H9 (cell line): Measurements from ENCODE around the gene DUOXA2. TPM values are rescaled to one million over a fixed set of nuclear protein-coding genes. Genes with fewer than 3 reads are reported as not detected.

Source experiments
- DNase-seq: peaks from one replicate; pipeline ENCODE4 v3.0.0-alpha.2; 2017
- H2AFZ ChIP-seq: one replicate; pipeline ENCODE4 v1.6.1; 2013; ENCODE audit warnings: mild to moderate bottlenecking, low read length, control low read depth, moderate library complexity
- H2AK5ac ChIP-seq: 2 replicates; pipeline ENCODE4 v1.6.1; 2013; ENCODE audit warnings: low read length, control low read depth, mixed read lengths; ENCODE audit not compliant: insufficient read length
- H2BK120ac ChIP-seq: one replicate; pipeline ENCODE4 v1.6.1; 2013; ENCODE audit warnings: low read depth, mild to moderate bottlenecking, low read length, control low read depth, inconsistent platforms; ENCODE audit not compliant: poor library complexity, severe bottlenecking
- H2BK12ac ChIP-seq: 2 replicates; pipeline ENCODE4 v1.6.1; 2013; ENCODE audit warnings: low read length, control low read depth, mixed read lengths, low read depth; ENCODE audit not compliant: insufficient read length
- H2BK15ac ChIP-seq: 2 replicates; pipeline ENCODE4 v1.6.1; 2013; ENCODE audit warnings: low read depth, low read length, control low read depth
- H2BK20ac ChIP-seq: one replicate; pipeline ENCODE4 v1.6.1; 2013; ENCODE audit warnings: low read depth, mild to moderate bottlenecking, low read length, control low read depth, inconsistent platforms; ENCODE audit not compliant: poor library complexity, severe bottlenecking
- H2BK5ac ChIP-seq: 2 replicates; pipeline ENCODE4 v1.6.1; 2013; ENCODE audit warnings: low read length, control low read depth, mixed read lengths; ENCODE audit not compliant: insufficient read length
- H3K14ac ChIP-seq: 2 replicates; pipeline ENCODE4 v1.6.1; 2013; ENCODE audit warnings: low read length, control low read depth; ENCODE audit not compliant: insufficient read depth
- H3K18ac ChIP-seq: 2 replicates; pipeline ENCODE4 v1.6.1; 2013; ENCODE audit warnings: low read depth, mild to moderate bottlenecking, mixed read lengths, low read length, control low read depth; ENCODE audit not compliant: insufficient read length
- H3K23ac ChIP-seq: 2 replicates; pipeline ENCODE4 v1.6.1; 2013; ENCODE audit warnings: low read length, control low read depth, mixed read lengths, low read depth; ENCODE audit not compliant: insufficient read length
- H3K23me2 ChIP-seq: 2 replicates; pipeline ENCODE4 v1.6.1; 2013; ENCODE audit warnings: low read depth, mild to moderate bottlenecking, mixed read lengths, low read length, control low read depth; ENCODE audit not compliant: insufficient read length, poor library complexity, severe bottlenecking
- H3K27ac ChIP-seq: 2 replicates; pipeline ENCODE4 v1.5.1; 2013; ENCODE audit warnings: low read length, control low read depth, mixed read lengths, low read depth; ENCODE audit not compliant: insufficient read length
- H3K27me3 ChIP-seq: 2 replicates; pipeline ENCODE4 v1.6.1; 2013; ENCODE audit warnings: low read length, control low read depth, inconsistent platforms; ENCODE audit not compliant: insufficient read depth
- H3K4ac ChIP-seq: 2 replicates; pipeline ENCODE4 v1.6.1; 2013; ENCODE audit warnings: low read depth, mild to moderate bottlenecking, control low read depth, inconsistent platforms, low read length, moderate library complexity
- H3K4me1 ChIP-seq: 2 replicates; pipeline ENCODE4 v1.6.1; 2013; ENCODE audit warnings: low read length, control low read depth, inconsistent platforms; ENCODE audit not compliant: insufficient read depth
- H3K4me2 ChIP-seq: 2 replicates; pipeline ENCODE4 v1.6.1; 2013; ENCODE audit warnings: low read length, control low read depth, mixed read lengths; ENCODE audit not compliant: insufficient read length, insufficient read depth
- H3K56ac ChIP-seq: 2 replicates; pipeline ENCODE4 v1.6.1; 2013; ENCODE audit warnings: low read depth, mild to moderate bottlenecking, mixed read lengths, low read length, control low read depth; ENCODE audit not compliant: insufficient read length
- H3K79me1 ChIP-seq: 2 replicates; pipeline ENCODE4 v1.6.1; 2013; ENCODE audit warnings: low read depth, mild to moderate bottlenecking, moderate library complexity, low read length, control low read depth, inconsistent platforms; ENCODE audit not compliant: insufficient read depth, poor library complexity, severe bottlenecking
- H3K79me2 ChIP-seq: 2 replicates; pipeline ENCODE4 v1.6.1; 2013; ENCODE audit warnings: low read length, control low read depth, inconsistent platforms; ENCODE audit not compliant: insufficient read depth
- H3K9ac ChIP-seq: 2 replicates; pipeline ENCODE4 v1.6.1; 2013; ENCODE audit warnings: low read length, control low read depth, mixed read lengths; ENCODE audit not compliant: insufficient read length; ENCODE audit errors: extremely low read depth
- H3K9me3 ChIP-seq: one replicate; pipeline ENCODE4 v1.6.1; 2013; ENCODE audit warnings: low read depth, low read length, inconsistent platforms; ENCODE audit not compliant: control insufficient read depth
- H3T11ph ChIP-seq: one replicate; pipeline ENCODE4 v1.6.1; 2013; ENCODE audit warnings: mild to moderate bottlenecking, low read length, control low read depth, inconsistent platforms
- H4K20me1 ChIP-seq: one replicate; pipeline ENCODE4 v1.6.1; 2013; ENCODE audit not compliant: control insufficient read depth, insufficient read length, insufficient read depth
- H4K5ac ChIP-seq: 2 replicates; pipeline ENCODE4 v1.6.1; 2013; ENCODE audit warnings: low read depth, mild to moderate bottlenecking, mixed read lengths, low read length, control low read depth; ENCODE audit not compliant: insufficient read length
- H4K8ac ChIP-seq: replicated peaks from 2 replicates; pipeline ENCODE4 v1.6.1; 2013; ENCODE audit warnings: low read length, control low read depth, mixed read lengths, low read depth; ENCODE audit not compliant: insufficient read length
- H4K91ac ChIP-seq: 2 replicates; pipeline ENCODE4 v1.6.1; 2013; ENCODE audit warnings: low read depth, mild to moderate bottlenecking, moderate library complexity, mixed read lengths, low read length, control low read depth; ENCODE audit not compliant: insufficient read length
- H3K27ac Mint-ChIP-seq, 3 experiments: 2 replicates in 2 of 3; 3 replicates in 1 of 3; pipeline ENCODE4 v1.8.0; 2020 to 2021; ENCODE audit warnings: mixed read lengths in 3 of 3, mild to moderate bottlenecking in 1 of 3, moderate library complexity in 1 of 3
- H3K27me3 Mint-ChIP-seq: 2 replicates; pipeline ENCODE4 v1.8.0; 2021; ENCODE audit warnings: low read depth, mild to moderate bottlenecking, moderate library complexity, mixed read lengths
- H3K36me3 Mint-ChIP-seq, 3 experiments: 2 replicates in 2 of 3; 3 replicates in 1 of 3; pipeline ENCODE4 v1.8.0; 2020 to 2021; ENCODE audit warnings: low read depth in 3 of 3, mixed read lengths in 3 of 3; ENCODE audit not compliant: insufficient read depth in 1 of 3
- H3K4me1 Mint-ChIP-seq, 2 experiments: 2 replicates each; pipeline ENCODE4 v1.8.0; 2020; ENCODE audit warnings: mixed read lengths in 2 of 2
- H3K4me3 Mint-ChIP-seq, 2 experiments: 2 replicates in 1 of 2; 3 replicates in 1 of 2; pipeline ENCODE4 v1.8.0; 2020 to 2021; ENCODE audit warnings: mild to moderate bottlenecking in 2 of 2, mixed read lengths in 2 of 2, moderate library complexity in 1 of 2
- H3K9me3 Mint-ChIP-seq, 2 experiments: 2 replicates in 1 of 2; 3 replicates in 1 of 2; pipeline ENCODE4 v1.8.0; 2020; ENCODE audit warnings: mild to moderate bottlenecking in 2 of 2, mixed read lengths in 2 of 2, moderate library complexity in 1 of 2
- WGBS: extraction: QIAGEN DNeasy Blood & Tissue Kit; methylation state at CpG from one replicate; pipeline ENCODE4 v1.1.7; 2013; ENCODE audit warnings: missing lambda C conversion rate, low lambda C conversion rate, mixed read lengths; ENCODE audit not compliant: insufficient read length; ENCODE audit errors: extremely low coverage; 5-methylcytosine and 5-hydroxymethylcytosine counted together
- total RNA-seq: library from RNA; stranded (reverse); gene quantifications from 2 replicates; pipeline ENCODE4 v1.2.1, GENCODE V29; 2021
- TF ChIP-seq, protein P1 (sequence below): fragments of 200-600 bp; sonication (generic); conservative IDR thresholded peaks from 3 replicates; pipeline ENCODE4 v1.8.0; 2021; ENCODE audit warnings: antibody characterized with exemption, mild to moderate bottlenecking

Gene DUOXA2
- total RNA-seq, 1 experiment from 2014 or later: not detected

DNA sequence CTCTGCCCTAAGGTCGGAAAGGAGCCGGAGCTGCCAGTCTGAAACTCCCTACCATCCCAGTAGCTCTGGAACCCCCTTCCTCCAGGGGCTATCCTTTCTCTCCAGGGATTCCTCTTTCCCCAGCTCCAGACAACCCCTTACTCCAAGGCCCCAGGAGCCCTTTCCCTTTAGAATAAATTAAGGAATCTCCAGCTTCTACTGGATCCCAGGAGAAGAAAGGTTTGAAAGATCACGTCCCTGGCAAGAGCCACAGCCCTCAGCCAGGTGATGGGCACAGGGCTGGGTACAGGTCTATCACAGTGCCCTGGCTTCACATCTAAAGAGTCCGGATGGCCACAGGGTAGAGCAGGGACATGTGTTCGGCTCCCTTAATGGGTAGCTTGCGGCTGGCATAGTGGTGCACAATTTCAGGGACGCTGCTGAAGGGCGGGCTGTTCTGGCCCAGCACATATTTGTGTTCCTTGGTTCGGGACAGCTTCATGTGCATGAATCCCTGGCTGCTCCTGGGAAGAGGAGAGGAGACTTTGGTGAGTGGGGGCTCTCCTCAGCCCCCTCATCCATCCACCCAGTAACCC, 53.6 kb downstream of the DUOXA2 start:
- H3K79me1 ChIP-seq: no peaks in the 10 kb centered on the region
- no peaks in the 10 kb centered on the region for H3K27me3 ChIP-seq
- peaks cover 2% of the 10 kb centered on the region; the same call in 1 of the 2 replicates for H3K27me3 Mint-ChIP-seq
- no peak for DNase-seq
- H4K5ac ChIP-seq: no peak overlapping the region
- H3K9me3 Mint-ChIP-seq: no peaks in the 10 kb centered on the region
- no CpG with 5 or more reads among the region's 9 CpGs for WGBS
- H3T11ph ChIP-seq: no peak overlapping the region
- no peak overlapping the region for H3K4ac ChIP-seq
- H3K4me2 ChIP-seq: peak overlapping the region; percentile 13
- peaks cover 34 to 40% of the 10 kb centered on the region in 2 experiments for H3K4me1 Mint-ChIP-seq
- H3K23ac ChIP-seq: no peak overlapping the region
- no peak overlapping the region for H3K9ac ChIP-seq
- no peaks in the 10 kb centered on the region for H3K79me2 ChIP-seq
- H2AFZ ChIP-seq: no peak overlapping the region
- no peak overlapping the region for H2BK12ac ChIP-seq
- no peak overlapping the region for H3K14ac ChIP-seq
- no peak overlapping the region for H2BK20ac ChIP-seq
- peaks cover 0 to 12% (median 2%) of the 10 kb centered on the region in 3 experiments; a peak in 5 of 7 replicates for H3K36me3 Mint-ChIP-seq
- peak overlapping the region; percentile 54 to 71 for H3K4me3 Mint-ChIP-seq
- no peak overlapping the region for H3K27ac ChIP-seq
- no peak overlapping the region for H2BK15ac ChIP-seq
- no peaks in the 10 kb centered on the region for H4K20me1 ChIP-seq
- TF ChIP-seq, protein P1, sequence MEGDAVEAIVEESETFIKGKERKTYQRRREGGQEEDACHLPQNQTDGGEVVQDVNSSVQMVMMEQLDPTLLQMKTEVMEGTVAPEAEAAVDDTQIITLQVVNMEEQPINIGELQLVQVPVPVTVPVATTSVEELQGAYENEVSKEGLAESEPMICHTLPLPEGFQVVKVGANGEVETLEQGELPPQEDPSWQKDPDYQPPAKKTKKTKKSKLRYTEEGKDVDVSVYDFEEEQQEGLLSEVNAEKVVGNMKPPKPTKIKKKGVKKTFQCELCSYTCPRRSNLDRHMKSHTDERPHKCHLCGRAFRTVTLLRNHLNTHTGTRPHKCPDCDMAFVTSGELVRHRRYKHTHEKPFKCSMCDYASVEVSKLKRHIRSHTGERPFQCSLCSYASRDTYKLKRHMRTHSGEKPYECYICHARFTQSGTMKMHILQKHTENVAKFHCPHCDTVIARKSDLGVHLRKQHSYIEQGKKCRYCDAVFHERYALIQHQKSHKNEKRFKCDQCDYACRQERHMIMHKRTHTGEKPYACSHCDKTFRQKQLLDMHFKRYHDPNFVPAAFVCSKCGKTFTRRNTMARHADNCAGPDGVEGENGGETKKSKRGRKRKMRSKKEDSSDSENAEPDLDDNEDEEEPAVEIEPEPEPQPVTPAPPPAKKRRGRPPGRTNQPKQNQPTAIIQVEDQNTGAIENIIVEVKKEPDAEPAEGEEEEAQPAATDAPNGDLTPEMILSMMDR: no peak; the same call in 2 of the 3 replicates
- no peaks in the 10 kb centered on the region for H3K9me3 ChIP-seq
- no peak overlapping the region for H2BK5ac ChIP-seq
- H2BK120ac ChIP-seq: no peak overlapping the region
- no peak overlapping the region for H3K56ac ChIP-seq
- H4K91ac ChIP-seq: no peak overlapping the region
- H3K18ac ChIP-seq: no peak overlapping the region
- no peak overlapping the region for H4K8ac ChIP-seq
- H3K4me1 ChIP-seq: peaks cover 7% of the 10 kb centered on the region
- H2AK5ac ChIP-seq: no peak overlapping the region
- H3K23me2 ChIP-seq: no peaks in the 10 kb centered on the region
- peak overlapping the region in 1 of 3 experiments; percentile 42; a peak in 1 of 7 replicates for H3K27ac Mint-ChIP-seq

Other genes starting within 250 kb of the DUOXA2 start
- not detected in 2 replicates for gene TERB2, start 157.6 kb upstream of the DUOXA2 start, total RNA-seq
- gene SORD, start 91.1 kb upstream of the DUOXA2 start, total RNA-seq: 35.2 and 37.9 TPM in 2 replicates
- 0.29 and 0.42 TPM in 2 replicates for gene DUOX2, start 154 bp upstream of the DUOXA2 start, total RNA-seq
- gene DUOXA1, start 15.6 kb downstream of the DUOXA2 start, total RNA-seq: 1.2 and 1.3 TPM in 2 replicates
- 2.3 and 2.6 TPM in 2 replicates for gene DUOX1, start 15.7 kb downstream of the DUOXA2 start, total RNA-seq
- gene SHF, start 73.6 kb downstream of the DUOXA2 start, total RNA-seq: 21.7 and 22.3 TPM in 2 replicates
- gene SLC28A2, start 137.9 kb downstream of the DUOXA2 start, total RNA-seq: not detected in 2 replicates